B cell (primary cell): ENCODE data around the gene F8.
"Not testable (repeated sequence)": the region's sequence is repeated elsewhere in the genome, so short reads cannot be mapped to it uniquely, and the experiment has no call there.

ENCODE experiments used
- CTCF ChIP-seq: fragments of 200-600 bp; IDR thresholded peaks from one replicate; pipeline ENCODE4 v1.8.0; 2022; ENCODE audit warnings: antibody characterized with exemption, mild to moderate bottlenecking
- EZH2 ChIP-seq: IDR thresholded peaks from 2 replicates; pipeline ENCODE4 v1.6.1; 2012; ENCODE audit warnings: borderline replicate concordance, low read depth, mild to moderate bottlenecking, moderate library complexity, low read length; ENCODE audit not compliant: insufficient read depth, poor library complexity, severe bottlenecking

GRCh38 chrX:154825586-154825985, 196.9 kb downstream of the F8 start:
- not testable (repeated sequence) for TF ChIP-seq CTCF, EZH2
